Measurements from ENCODE around the gene DPYSL3. TPM values are rescaled to one million over a fixed set of nuclear protein-coding genes. Genes with fewer than 3 reads are reported as not detected.

The DPYSL3 gene
- total RNA-seq, 1 donor from 2014 or later = 56.0 TPM

DNA sequence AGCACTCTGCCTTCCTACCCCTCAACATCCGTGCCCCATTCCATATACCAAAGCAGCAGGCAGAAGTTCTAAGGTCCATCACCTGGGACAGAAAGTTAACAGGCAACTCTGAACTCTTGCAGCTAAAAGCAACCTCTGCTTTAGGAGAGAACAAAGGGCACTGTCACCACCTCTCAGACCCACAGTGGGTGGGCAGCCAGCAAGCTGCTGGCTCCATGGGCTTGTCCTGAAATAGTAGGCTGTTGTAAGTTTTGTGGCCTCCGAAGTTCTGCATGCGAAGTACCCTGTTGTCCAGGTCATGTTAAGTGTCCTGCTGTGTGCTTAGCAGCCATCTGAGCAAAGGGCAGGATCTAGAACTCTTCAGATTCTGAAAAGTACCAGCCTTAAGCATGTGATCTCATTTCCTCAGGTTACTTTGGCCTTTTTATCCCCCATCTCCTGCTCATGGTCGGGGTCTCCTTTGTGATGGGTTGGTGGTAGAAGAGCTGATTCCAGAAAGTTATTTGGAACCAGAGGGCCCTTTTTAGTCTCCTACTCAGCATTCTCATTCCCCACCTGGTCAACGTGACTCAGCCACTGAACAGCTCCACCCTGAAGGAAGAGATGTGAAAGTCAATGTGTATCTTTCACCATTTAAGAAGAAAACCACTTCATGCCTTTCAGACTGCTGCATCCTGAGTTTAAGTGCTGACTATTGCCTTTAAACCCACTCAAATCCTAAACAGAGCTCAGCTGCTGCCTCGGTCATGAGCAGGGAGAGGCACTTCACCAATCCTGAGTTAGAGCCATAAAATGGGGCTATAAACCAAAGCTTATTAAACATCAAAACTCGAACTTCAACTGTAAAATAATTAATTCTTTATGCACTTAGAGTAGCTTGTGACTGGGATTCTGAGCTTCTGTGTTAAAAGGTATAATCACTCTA lies 121.4 kb downstream of the DPYSL3 start:
- no peaks in the 10 kb centered on the region for H3K9me3 Mint-ChIP-seq (ENCODE audit: low read depth)
- H3K4me3 Mint-ChIP-seq (ENCODE audit: low read depth) = no peak overlapping the region
- H3K4me1 Mint-ChIP-seq (ENCODE audit: low read depth) = peaks cover 1% of the 10 kb centered on the region
- peaks cover 1% of the 10 kb centered on the region for H3K36me3 Mint-ChIP-seq (ENCODE audit: insufficient read depth)
- DNase-seq (ENCODE audit: low spot score, unreplicated experiment) = no peak
- TF ChIP-seq, protein P1, sequence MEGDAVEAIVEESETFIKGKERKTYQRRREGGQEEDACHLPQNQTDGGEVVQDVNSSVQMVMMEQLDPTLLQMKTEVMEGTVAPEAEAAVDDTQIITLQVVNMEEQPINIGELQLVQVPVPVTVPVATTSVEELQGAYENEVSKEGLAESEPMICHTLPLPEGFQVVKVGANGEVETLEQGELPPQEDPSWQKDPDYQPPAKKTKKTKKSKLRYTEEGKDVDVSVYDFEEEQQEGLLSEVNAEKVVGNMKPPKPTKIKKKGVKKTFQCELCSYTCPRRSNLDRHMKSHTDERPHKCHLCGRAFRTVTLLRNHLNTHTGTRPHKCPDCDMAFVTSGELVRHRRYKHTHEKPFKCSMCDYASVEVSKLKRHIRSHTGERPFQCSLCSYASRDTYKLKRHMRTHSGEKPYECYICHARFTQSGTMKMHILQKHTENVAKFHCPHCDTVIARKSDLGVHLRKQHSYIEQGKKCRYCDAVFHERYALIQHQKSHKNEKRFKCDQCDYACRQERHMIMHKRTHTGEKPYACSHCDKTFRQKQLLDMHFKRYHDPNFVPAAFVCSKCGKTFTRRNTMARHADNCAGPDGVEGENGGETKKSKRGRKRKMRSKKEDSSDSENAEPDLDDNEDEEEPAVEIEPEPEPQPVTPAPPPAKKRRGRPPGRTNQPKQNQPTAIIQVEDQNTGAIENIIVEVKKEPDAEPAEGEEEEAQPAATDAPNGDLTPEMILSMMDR (IDR thresholded peaks at IDR 0.05; ENCODE audit: unreplicated experiment) = no peak
- no peaks in the 10 kb centered on the region for H3K27me3 Mint-ChIP-seq
- no peak overlapping the region for H3K27ac Mint-ChIP-seq

DNA sequence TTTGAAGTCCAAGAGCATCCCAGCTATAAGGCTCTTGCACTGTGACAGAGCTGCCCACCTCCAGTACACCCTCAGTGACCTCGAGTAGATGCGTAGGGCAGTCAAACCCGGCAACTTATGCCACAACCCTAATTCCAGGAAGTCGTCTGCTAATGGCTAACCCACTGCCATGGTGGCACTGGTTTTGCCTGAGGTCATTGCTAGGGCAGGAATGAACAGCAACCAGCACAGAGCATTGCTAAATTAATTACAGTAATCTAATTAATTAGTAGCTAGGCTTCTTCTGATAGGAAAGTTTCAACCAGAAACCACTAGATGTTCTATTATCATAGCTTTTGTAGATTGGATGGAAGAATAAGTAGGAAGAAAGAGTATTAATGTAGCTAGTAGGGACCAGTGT lies 122.8 kb downstream of the DPYSL3 start:
- TF ChIP-seq, protein P1 (IDR thresholded peaks at IDR 0.05; ENCODE audit: unreplicated experiment) = no peak
- Mint-ChIP-seq H3K27ac (no peak overlapping the region), H3K9me3 (ENCODE audit: low read depth) (no peaks in the 10 kb centered on the region), H3K4me1 (ENCODE audit: low read depth) (peaks cover 5% of the 10 kb centered on the region), H3K4me3 (ENCODE audit: low read depth) (no peak overlapping the region), H3K27me3 (no peaks in the 10 kb centered on the region), H3K36me3 (ENCODE audit: insufficient read depth) (no peaks in the 10 kb centered on the region)
- no peak for DNase-seq (ENCODE audit: low spot score, unreplicated experiment)

DNA sequence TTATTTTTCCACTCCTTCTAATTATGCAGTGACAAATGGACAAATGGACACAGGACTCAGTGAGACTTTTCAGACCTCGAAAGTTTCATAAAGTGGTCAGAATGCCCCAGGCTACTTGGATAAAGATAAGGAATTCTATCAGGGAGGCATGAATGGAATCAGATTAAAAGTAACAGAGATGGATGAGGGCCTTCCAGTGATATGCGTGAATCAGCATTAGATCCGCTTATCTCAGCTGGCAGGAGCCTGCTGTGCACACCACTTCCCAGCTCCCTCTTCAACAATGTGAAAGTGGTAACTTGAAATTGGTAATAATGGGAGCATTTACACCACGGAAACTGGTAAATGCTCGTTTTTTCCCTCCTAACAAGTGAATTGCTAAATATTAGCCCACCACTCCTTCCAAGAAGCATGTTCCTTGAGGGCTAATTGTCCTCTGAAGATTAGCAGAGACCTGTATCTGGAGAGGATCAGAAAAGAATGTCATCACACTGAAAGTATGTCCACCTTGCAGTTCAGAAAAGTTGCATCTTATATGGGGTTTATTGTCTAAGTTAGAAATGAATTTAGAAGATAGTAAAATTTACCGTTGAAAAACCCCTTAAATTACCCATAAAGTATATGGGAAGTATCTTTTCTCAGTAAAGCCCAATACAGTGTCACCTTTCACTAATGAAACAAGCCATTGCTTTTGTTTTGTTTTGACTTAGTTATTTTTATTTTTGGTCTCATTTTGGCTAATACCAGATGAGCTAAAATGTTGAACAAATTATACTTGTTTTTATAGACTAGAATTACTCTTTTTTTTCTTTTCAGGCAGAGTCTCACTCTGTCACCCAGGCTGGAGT lies 125.3 kb downstream of the DPYSL3 start:
- Mint-ChIP-seq H3K27me3 (no peaks in the 10 kb centered on the region), H3K9me3 (ENCODE audit: low read depth) (no peaks in the 10 kb centered on the region), H3K4me3 (ENCODE audit: low read depth) (no peak overlapping the region), H3K4me1 (ENCODE audit: low read depth) (peaks cover 5% of the 10 kb centered on the region), H3K36me3 (ENCODE audit: insufficient read depth) (no peaks in the 10 kb centered on the region), H3K27ac (no peak overlapping the region)
- DNase-seq (ENCODE audit: low spot score, unreplicated experiment) = no peak
- TF ChIP-seq, protein P1 (IDR thresholded peaks at IDR 0.05; ENCODE audit: unreplicated experiment) = no peak

DNA sequence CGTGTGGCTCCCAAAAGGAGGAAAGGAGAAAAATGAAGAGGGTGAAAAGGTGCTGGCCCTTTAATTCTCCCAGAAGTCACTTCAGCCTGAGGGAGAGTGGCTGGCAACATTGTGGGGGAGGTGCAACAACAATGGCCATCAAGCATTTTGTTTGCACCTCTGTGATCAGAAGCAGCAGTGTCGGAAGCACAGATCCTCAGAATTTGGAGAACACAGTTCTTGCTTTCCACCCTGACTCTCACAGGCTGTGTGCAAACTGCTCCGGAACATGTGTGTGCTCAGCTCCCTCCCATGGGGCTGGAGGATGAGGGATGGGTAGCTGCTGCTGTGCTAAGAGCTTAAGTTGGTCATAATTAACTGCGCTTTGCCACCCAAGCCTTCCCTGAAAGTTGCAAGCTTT lies 127.1 kb downstream of the DPYSL3 start:
- Mint-ChIP-seq H3K4me3 (ENCODE audit: low read depth) (peak overlapping the region; percentile 65), H3K27ac (peak overlapping the region; percentile 43), H3K36me3 (ENCODE audit: insufficient read depth) (no peaks in the 10 kb centered on the region), H3K27me3 (no peaks in the 10 kb centered on the region), H3K4me1 (ENCODE audit: low read depth) (peaks cover 5% of the 10 kb centered on the region), H3K9me3 (ENCODE audit: low read depth) (no peaks in the 10 kb centered on the region)
- no peak for DNase-seq (ENCODE audit: low spot score, unreplicated experiment)
- TF ChIP-seq, protein P1 (IDR thresholded peaks at IDR 0.05; ENCODE audit: unreplicated experiment) = no peak

DNA sequence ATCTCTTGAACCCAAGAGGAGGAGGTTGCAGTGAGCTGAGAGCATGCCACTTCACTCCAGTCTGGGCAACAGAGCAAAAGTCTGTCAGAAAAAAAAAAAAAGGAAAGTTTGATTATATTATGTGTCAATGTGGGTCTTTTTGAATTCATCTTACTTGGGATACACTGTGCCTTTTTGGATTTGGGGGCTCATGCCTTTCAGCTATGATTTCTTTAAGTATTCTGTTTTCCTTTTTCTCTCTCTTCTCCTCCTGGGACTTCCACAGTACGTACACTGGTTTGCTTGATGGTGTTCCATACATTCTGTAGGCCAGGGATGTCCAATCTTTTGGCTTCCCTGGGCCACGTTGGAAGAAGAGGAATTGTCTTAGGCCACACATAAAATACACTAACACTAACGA lies 128.3 kb downstream of the DPYSL3 start:
- DNase-seq (ENCODE audit: low spot score, unreplicated experiment) = no peak
- Mint-ChIP-seq H3K9me3 (ENCODE audit: low read depth) (no peaks in the 10 kb centered on the region), H3K4me3 (ENCODE audit: low read depth) (no peak overlapping the region), H3K27me3 (no peaks in the 10 kb centered on the region), H3K36me3 (ENCODE audit: insufficient read depth) (no peaks in the 10 kb centered on the region), H3K27ac (no peak overlapping the region), H3K4me1 (ENCODE audit: low read depth) (peaks cover 5% of the 10 kb centered on the region)
- TF ChIP-seq, protein P1 (IDR thresholded peaks at IDR 0.05; ENCODE audit: unreplicated experiment) = no peak
